ENCODE data around the gene HMGB1.

DNA sequence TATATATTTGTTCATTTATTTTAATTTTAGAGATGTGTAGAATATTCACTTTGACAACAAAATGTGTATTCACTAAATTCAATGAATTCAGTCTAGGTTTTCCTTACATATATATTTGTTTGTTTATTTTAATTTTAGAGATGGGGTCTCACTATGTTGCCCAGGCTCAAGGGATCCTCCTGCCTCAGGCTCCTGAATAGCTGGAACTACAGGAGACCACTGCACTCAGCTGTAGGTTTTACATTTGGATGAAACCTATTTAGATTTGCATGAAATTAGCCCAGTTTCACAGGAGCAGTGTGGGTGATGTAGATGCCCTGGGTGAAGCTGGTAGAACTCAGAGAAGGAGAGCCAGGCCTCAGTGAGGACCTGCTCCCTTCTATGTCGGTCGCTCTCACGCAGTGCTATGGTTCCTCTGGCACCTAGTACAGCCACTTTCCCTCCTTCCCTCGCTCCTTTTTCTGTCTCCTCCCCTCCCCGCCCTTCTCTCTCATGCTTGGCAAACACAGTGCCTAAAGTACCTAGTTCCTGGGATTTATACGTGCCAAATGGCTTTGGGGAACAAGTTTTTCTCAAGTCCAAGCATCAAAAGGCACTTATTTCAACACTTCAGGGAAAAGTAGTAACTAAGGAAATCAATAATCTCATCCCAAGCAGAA is 14.7 kb upstream of the HMGB1 start:
- TF ChIP-seq POLR2AphosphoS5 (IDR thresholded peaks at IDR 0.05; ENCODE audit: insufficient read depth, low read depth, low read length): no peak
- TF ChIP-seq, protein P1, sequence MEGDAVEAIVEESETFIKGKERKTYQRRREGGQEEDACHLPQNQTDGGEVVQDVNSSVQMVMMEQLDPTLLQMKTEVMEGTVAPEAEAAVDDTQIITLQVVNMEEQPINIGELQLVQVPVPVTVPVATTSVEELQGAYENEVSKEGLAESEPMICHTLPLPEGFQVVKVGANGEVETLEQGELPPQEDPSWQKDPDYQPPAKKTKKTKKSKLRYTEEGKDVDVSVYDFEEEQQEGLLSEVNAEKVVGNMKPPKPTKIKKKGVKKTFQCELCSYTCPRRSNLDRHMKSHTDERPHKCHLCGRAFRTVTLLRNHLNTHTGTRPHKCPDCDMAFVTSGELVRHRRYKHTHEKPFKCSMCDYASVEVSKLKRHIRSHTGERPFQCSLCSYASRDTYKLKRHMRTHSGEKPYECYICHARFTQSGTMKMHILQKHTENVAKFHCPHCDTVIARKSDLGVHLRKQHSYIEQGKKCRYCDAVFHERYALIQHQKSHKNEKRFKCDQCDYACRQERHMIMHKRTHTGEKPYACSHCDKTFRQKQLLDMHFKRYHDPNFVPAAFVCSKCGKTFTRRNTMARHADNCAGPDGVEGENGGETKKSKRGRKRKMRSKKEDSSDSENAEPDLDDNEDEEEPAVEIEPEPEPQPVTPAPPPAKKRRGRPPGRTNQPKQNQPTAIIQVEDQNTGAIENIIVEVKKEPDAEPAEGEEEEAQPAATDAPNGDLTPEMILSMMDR (IDR thresholded peaks at IDR 0.05; ENCODE audit: extremely low read depth in 1 of 2, insufficient read depth in 1 of 2, low read depth in 1 of 2, low read length in 2 of 2): no peak
- TF ChIP-seq POLR2A (IDR thresholded peaks at IDR 0.05; ENCODE audit: low read depth, low read length): no peak
- TF ChIP-seq EZH2 (IDR thresholded peaks at IDR 0.05; ENCODE audit: borderline replicate concordance, low read depth, low read length, severe bottlenecking): no peak
- TF ChIP-seq MYC (IDR thresholded peaks at IDR 0.05; ENCODE audit: low read depth, low read length): no peak
- TF ChIP-seq, protein P2, sequence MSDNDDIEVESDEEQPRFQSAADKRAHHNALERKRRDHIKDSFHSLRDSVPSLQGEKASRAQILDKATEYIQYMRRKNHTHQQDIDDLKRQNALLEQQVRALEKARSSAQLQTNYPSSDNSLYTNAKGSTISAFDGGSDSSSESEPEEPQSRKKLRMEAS (IDR thresholded peaks at IDR 0.05; ENCODE audit: insufficient read depth, insufficient read length): no peak
- TF ChIP-seq FOS (IDR thresholded peaks at IDR 0.05; ENCODE audit: borderline replicate concordance, insufficient read depth, low read length): no peak
- no peak for TF ChIP-seq GATA2 (IDR thresholded peaks at IDR 0.05; ENCODE audit: insufficient read depth, insufficient read length, low read depth, low read length)

All from endothelial cell of umbilical vein (primary cell).